ENCODE measurements around the gene NFATC2.
"Not testable (repeated sequence)": the region's sequence is repeated elsewhere in the genome, so short reads cannot be mapped to it uniquely, and the experiment has no call there.

NFATC2 gene

GRCh38 chr20:51567622-51568021, 25.1 kb upstream of the NFATC2 start:
- DNase-seq (ENCODE audit: low read depth), result no peak

GRCh38 chr20:51566594-51566993, 24.1 kb upstream of the NFATC2 start:
- no peak for DNase-seq (ENCODE audit: low read depth)

- DNase-seq (ENCODE audit: low read depth), result peak; percentile 39
Measured at GRCh38 chr20:51565298-51566144, 23.0 kb upstream of the NFATC2 start.

GRCh38 chr20:51563486-51564332, 21.2 kb upstream of the NFATC2 start:
- DNase-seq (ENCODE audit: low read depth), result peak; percentile 76

- no peak for DNase-seq (ENCODE audit: low read depth)
Measured at GRCh38 chr20:51563174-51563485, 20.6 kb upstream of the NFATC2 start.

- DNase-seq (ENCODE audit: low read depth), result peak; percentile 94
Measured at GRCh38 chr20:51562332-51563173, 20.0 kb upstream of the NFATC2 start.

GRCh38 chr20:51562027-51562331, 19.5 kb upstream of the NFATC2 start:
- DNase-seq (ENCODE audit: low read depth), result no peak

GRCh38 chr20:51560550-51561307, 18.2 kb upstream of the NFATC2 start:
- no peak for DNase-seq (ENCODE audit: low read depth)

GRCh38 chr20:51560042-51560441, 17.5 kb upstream of the NFATC2 start:
- no peak for DNase-seq (ENCODE audit: low read depth)

- DNase-seq (ENCODE audit: low read depth), result peak; percentile 47
Measured at GRCh38 chr20:51554538-51555165, 12.1 kb upstream of the NFATC2 start.

GRCh38 chr20:51553897-51554486, 11.5 kb upstream of the NFATC2 start:
- no peak for DNase-seq (ENCODE audit: low read depth)

- no peak for DNase-seq (ENCODE audit: low read depth)
Measured at GRCh38 chr20:51551186-51551585, 8.7 kb upstream of the NFATC2 start.

GRCh38 chr20:51549474-51549873, 7.0 kb upstream of the NFATC2 start:
- no peak for DNase-seq (ENCODE audit: low read depth)

- DNase-seq (ENCODE audit: low read depth), result no peak
Measured at GRCh38 chr20:51547951-51548350, 5.4 kb upstream of the NFATC2 start.

GRCh38 chr20:51545515-51545914, 3.0 kb upstream of the NFATC2 start:
- no peak for DNase-seq (ENCODE audit: low read depth)

- DNase-seq (ENCODE audit: low read depth), result no peak
Measured at GRCh38 chr20:51543422-51543788, 886 bp upstream of the NFATC2 start.

GRCh38 chr20:51542033-51542570, 417 bp downstream of the NFATC2 start:
- DNase-seq (ENCODE audit: low read depth), result no peak

- DNase-seq (ENCODE audit: low read depth), result peak; percentile 53
Measured at GRCh38 chr20:51541189-51542032, 1.1 kb downstream of the NFATC2 start.

- DNase-seq (ENCODE audit: low read depth), result no peak
Measured at GRCh38 chr20:51540580-51540979, 1.9 kb downstream of the NFATC2 start.

- not testable (repeated sequence) for DNase-seq (ENCODE audit: low read depth)
Measured at GRCh38 chr20:51540074-51540473, 2.4 kb downstream of the NFATC2 start.
